ENCODE results near the gene CCDC80. TPM values are rescaled to one million over a fixed set of nuclear protein-coding genes. Genes with fewer than 3 reads are reported as not detected.

The CCDC80 gene
- polyA plus RNA-seq, 1 experiment = 199 TPM

DNA sequence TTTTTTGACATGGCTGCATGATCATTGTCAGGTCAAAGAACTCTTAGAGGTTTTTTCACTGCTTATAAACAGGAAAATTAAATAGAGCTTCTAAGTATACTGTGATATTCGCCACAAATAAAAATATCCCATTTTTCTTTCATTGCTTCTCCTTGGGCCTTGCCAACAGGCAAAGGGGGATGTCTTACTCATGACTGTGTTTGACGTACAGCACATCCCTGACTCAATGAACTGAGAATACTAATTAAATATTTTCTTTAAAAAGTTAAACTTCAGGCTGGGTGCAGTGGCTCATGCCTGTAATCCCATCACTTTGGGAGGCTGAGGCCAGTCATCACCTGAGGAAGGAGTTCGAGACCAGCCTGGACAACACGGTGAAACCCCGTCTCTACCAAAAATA, 41.4 kb upstream of the CCDC80 start:
- Histone ChIP-seq H3K27me3 (ENCODE audit: control insufficient read depth, insufficient read depth, low read length) (no peaks in the 10 kb centered on the region), H3K36me3 (ENCODE audit: control insufficient read depth, insufficient read depth, low read length) (no peaks in the 10 kb centered on the region), H3K4me3 (ENCODE audit: low read depth, low read length) (no peak overlapping the region)
- no peak for TF ChIP-seq CTCF (IDR thresholded peaks at IDR 0.05; ENCODE audit: insufficient read depth, low read depth, low read length)
- no peak for DNase-seq (ENCODE audit: low read depth)
- CTCF ChIA-PET = interaction anchor here (1.1 to 6.3 kb wide), 4 partner anchors 29 to 100 kb away, joined by 3 to 37 read pairs (median 5); no protein-coding TSS in a partner anchor
- POLR2A ChIA-PET = interaction anchor here (0.8 to 1.5 kb wide), 2 partner anchors 29 to 35 kb away, joined by 3 to 6 read pairs; no protein-coding TSS in a partner anchor

- no peak for TF ChIP-seq CTCF (IDR thresholded peaks at IDR 0.05; ENCODE audit: insufficient read depth, low read depth, low read length)
- ChIA-PET POLR2A (interaction anchor here (0.6 to 1.5 kb wide), 4 partner anchors 28 to 46 kb away, joined by 3 to 6 read pairs (median 4); no protein-coding TSS in a partner anchor), CTCF (interaction anchor here (1.1 to 6.3 kb wide), 4 partner anchors 28 to 100 kb away, joined by 3 to 37 read pairs (median 5); no protein-coding TSS in a partner anchor)
- no peak overlapping the region for H3K4me3 ChIP-seq (ENCODE audit: low read depth, low read length)
- H3K36me3 ChIP-seq (ENCODE audit: control insufficient read depth, insufficient read depth, low read length) = no peaks in the 10 kb centered on the region
- peak; percentile 61 for DNase-seq (ENCODE audit: low read depth)
- H3K27me3 ChIP-seq (ENCODE audit: control insufficient read depth, insufficient read depth, low read length) = no peaks in the 10 kb centered on the region
These were observed 40.9 kb upstream of the CCDC80 start for GRCh38 chr3:112681822-112682325.

GRCh38 chr3:112676659-112677234, 35.8 kb upstream of the CCDC80 start:
- no peak overlapping the region for H3K4me3 ChIP-seq (ENCODE audit: low read depth, low read length)

DNA sequence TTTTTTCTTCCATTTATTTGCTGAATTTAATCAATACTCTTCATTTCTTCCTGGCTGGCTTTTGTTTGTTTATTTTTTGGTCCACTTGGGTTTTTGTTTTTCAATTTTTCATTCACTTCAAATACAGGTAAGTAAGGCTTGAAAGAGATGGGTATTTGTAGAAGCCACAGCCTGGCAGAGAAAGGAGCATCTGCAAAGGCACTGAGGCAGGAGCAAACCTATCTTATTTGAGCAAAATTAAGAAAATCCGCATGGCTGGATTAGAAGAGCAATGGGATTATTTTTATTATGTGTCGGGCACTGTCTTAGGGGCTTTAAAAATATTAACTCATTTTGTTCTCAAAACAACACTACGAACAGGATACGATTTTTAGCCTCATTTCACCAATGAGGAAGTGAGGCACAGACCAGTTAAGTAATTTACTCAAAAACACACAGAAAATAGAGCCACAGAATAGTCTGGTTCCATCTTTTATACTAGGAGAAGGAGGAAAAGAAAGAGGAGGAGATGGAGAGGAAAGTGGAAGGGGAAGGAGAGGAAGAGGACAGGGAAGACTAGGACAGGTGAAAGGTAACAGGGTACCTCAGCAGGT, 35.1 kb upstream of the CCDC80 start:
- DNase-seq (ENCODE audit: low read depth) = no peak
- Histone ChIP-seq H3K4me3 (ENCODE audit: low read depth, low read length) (no peak overlapping the region), H3K36me3 (ENCODE audit: control insufficient read depth, insufficient read depth, low read length) (no peaks in the 10 kb centered on the region), H3K27me3 (ENCODE audit: control insufficient read depth, insufficient read depth, low read length) (no peaks in the 10 kb centered on the region)
- TF ChIP-seq CTCF (IDR thresholded peaks at IDR 0.05; ENCODE audit: insufficient read depth, low read depth, low read length) = no peak
- ChIA-PET CTCF (interaction anchor here (0.7 to 1.2 kb wide), 2 partner anchors 33 to 137 kb away, joined by 3 to 5 read pairs; no protein-coding TSS in a partner anchor), POLR2A (interaction anchor here (1.0 kb wide), 1 partner anchor 38 kb away, joined by 3 read pairs; no protein-coding TSS in a partner anchor)

More at GRCh38 chr3:112676659-112677234, 35.8 kb upstream of the CCDC80 start:
- ChIA-PET CTCF (interaction anchor here (0.7 to 1.2 kb wide), 4 partner anchors 31 to 136 kb away, joined by 3 to 5 read pairs (median 3); partner anchors contain the start of gene CCDC80), POLR2A (interaction anchor here (1.0 kb wide), 2 partner anchors 30 to 39 kb away, joined by 3 read pairs; no protein-coding TSS in a partner anchor)
- Histone ChIP-seq H3K27me3 (ENCODE audit: control insufficient read depth, insufficient read depth, low read length) (no peaks in the 10 kb centered on the region), H3K36me3 (ENCODE audit: control insufficient read depth, insufficient read depth, low read length) (no peaks in the 10 kb centered on the region)
- peak; percentile 90 for DNase-seq (ENCODE audit: low read depth)
- TF ChIP-seq CTCF (IDR thresholded peaks at IDR 0.05; ENCODE audit: insufficient read depth, low read depth, low read length) = no peak

DNA sequence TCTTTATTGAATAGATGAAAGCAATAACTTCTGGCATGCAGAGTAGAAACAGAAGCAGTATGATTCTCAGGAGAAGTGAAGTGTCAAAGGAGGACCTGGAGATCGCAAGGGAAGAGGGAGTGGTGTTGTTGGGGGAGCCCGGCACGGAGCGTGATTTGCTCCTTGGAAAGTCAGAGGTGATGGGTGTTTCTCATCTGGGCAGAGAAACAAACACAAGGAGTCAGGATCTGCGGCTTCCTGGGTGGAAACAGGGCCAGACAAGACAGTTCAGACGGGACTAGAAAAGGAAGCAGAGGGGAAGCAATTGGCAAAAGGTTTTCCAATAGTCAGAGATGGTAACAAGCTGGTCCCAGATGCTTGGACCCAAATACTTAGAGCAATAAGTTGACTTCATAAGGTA, 34.4 kb upstream of the CCDC80 start:
- no peak for TF ChIP-seq CTCF (IDR thresholded peaks at IDR 0.05; ENCODE audit: insufficient read depth, low read depth, low read length)
- POLR2A ChIA-PET = no interaction called here
- no peak for DNase-seq (ENCODE audit: low read depth)
- Histone ChIP-seq H3K4me3 (ENCODE audit: low read depth, low read length) (no peak overlapping the region), H3K27me3 (ENCODE audit: control insufficient read depth, insufficient read depth, low read length) (no peaks in the 10 kb centered on the region), H3K36me3 (ENCODE audit: control insufficient read depth, insufficient read depth, low read length) (no peaks in the 10 kb centered on the region)
- CTCF ChIA-PET = no interaction called here
